ELF-1 (cell line): ENCODE results near the gene CSTF2.

Experiments
- DNase-seq: peaks from one replicate; pipeline ENCODE4 v3.0.0-alpha.2; 2016; ENCODE audit warnings: low read depth, low spot score

The CSTF2 gene

DNA sequence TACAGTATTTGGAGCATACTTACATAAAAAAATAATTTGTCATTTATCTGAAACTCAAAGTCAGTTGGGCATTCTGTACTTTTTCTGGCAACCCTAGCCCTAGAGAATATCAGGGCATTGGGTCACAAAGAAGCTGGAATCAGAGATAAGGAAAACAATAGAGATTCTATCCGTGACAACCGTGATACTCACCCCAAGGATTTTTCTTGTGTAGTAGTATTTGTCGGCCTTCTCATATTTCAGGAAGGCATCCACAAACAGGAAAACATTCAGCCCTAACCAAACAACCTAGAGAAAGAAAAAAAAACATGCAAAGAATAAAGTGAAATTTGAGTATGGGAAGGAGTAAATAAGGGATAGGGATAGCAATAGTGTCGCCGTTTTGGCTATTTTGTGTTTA, 50.3 kb downstream of the CSTF2 start:
- DNase-seq, result no peak

- no peak for DNase-seq
Measured at GRCh38 chrX:100871594-100872560, 51.7 kb downstream of the CSTF2 start.

DNA sequence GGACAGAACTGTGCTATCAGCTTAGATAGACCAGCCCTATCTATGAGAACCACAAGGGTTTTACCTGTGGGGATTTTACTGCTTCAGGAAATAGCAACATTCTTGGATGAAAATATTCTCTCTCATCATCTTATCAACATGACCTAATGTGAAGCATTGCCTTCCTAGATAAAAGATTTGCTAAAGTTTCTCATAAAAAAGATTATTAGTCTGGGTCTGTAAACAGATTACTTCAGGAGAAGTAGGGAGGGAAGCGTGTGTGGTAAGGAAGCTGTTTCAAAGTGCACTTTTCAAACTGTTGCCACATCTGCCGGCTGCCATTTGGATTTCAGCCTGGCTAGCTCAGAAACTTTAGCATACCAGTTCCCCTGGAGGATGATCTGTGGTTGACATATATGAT, 54.1 kb downstream of the CSTF2 start, which contains the start of gene NOX1:
NOX1 (minus strand) TSS at position 35 of the 400 bp plus-strand sequence. CDS start 220 bp downstream, outside the sequence.
- DNase-seq, result no peak

GRCh38 chrX:100880368-100880767, 60.2 kb downstream of the CSTF2 start:
- DNase-seq, result no peak

GRCh38 chrX:100883654-100884053, 63.5 kb downstream of the CSTF2 start:
- DNase-seq, result peak; percentile 8
